ENCODE data around the gene FAM53B. TPM values are rescaled to one million over a fixed set of nuclear protein-coding genes. Genes with fewer than 3 reads are reported as not detected.
A peak's percentile ranks its signal among the peaks of the same experiment; 100 is the strongest.

The FAM53B gene
- total RNA-seq, 1 experiment from 2014 or later = 9.8 TPM

DNA sequence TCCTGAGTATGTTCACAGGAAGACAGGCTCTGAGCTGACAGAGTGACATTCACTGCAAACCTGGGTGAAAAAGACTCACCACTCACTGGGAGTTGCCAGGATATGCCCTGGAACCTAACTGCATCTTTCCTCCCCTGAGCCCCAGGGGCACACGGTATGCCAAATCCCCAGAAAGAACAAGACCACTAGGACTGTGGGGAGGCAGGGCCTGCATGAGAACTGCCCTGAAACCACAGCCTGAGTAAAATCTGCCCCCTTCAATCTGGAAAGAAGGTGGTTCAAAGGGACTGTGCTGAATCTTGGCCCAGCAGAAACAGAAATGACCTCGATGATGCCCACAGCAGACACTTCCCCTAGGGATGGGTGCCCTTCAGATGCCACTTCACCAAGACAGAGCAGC, 6.5 kb downstream of the FAM53B start:
- H2AFZ ChIP-seq = no peak overlapping the region
- peaks cover 21% of the 10 kb centered on the region; the same call in 1 of the 2 replicates for H3K4me1 ChIP-seq (replicated peaks; ENCODE audit: insufficient read depth)

DNA sequence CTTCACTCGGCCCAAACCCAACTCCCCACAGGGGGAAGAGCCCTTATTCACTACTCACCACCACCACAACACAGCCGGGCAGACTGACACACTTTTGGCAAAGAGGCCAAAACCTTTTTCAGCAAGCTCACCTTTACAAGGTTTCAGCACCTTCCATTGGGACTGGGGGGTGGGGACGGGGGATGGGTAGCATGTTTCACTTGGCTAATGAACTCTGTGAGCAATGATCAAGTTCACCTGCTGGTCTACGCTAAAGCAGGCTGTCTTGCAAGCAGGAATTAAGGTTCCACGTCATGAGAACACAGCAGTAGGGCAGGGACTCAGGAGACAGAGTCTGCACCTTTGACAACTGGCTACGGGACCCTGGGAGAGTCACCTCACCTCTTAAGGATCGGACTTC, 7.0 kb downstream of the FAM53B start:
- TF ChIP-seq, protein P1, sequence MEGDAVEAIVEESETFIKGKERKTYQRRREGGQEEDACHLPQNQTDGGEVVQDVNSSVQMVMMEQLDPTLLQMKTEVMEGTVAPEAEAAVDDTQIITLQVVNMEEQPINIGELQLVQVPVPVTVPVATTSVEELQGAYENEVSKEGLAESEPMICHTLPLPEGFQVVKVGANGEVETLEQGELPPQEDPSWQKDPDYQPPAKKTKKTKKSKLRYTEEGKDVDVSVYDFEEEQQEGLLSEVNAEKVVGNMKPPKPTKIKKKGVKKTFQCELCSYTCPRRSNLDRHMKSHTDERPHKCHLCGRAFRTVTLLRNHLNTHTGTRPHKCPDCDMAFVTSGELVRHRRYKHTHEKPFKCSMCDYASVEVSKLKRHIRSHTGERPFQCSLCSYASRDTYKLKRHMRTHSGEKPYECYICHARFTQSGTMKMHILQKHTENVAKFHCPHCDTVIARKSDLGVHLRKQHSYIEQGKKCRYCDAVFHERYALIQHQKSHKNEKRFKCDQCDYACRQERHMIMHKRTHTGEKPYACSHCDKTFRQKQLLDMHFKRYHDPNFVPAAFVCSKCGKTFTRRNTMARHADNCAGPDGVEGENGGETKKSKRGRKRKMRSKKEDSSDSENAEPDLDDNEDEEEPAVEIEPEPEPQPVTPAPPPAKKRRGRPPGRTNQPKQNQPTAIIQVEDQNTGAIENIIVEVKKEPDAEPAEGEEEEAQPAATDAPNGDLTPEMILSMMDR (conservative IDR thresholded peaks at IDR 0.05) = no peak
- no peak for TF ChIP-seq EZH2 (IDR thresholded peaks at IDR 0.05; ENCODE audit: low read depth)
- POLR2A ChIA-PET (ENCODE audit: unreplicated experiment) = no interaction called here
- H4K20me1 ChIP-seq (ENCODE audit: insufficient read depth) = peaks cover 5% of the 10 kb centered on the region
- DNase-seq = no peak
- H3K4me3 ChIP-seq = no peak overlapping the region
- CTCF ChIA-PET = interaction anchor here (0.6 kb wide), 1 partner anchor 203 kb away, joined by 4 read pairs; no protein-coding TSS in a partner anchor
- no peak overlapping the region for H3K4me2 ChIP-seq
- no peak overlapping the region for H2AFZ ChIP-seq
- no peaks in the 10 kb centered on the region for H3K9me2 ChIP-seq (ENCODE audit: insufficient read depth)
- H3K9me3 ChIP-seq (ENCODE audit: insufficient read depth, low read depth) = no peaks in the 10 kb centered on the region
- H3K27me3 ChIP-seq (ENCODE audit: insufficient read depth, low read depth) = no peaks in the 10 kb centered on the region
- BruUV-seq (replicated peaks) = no TSS peak
- no peaks in the 10 kb centered on the region for H3K36me3 ChIP-seq (ENCODE audit: low read depth)
- peaks cover 17% of the 10 kb centered on the region; the same call in 1 of the 2 replicates for H3K4me1 ChIP-seq (replicated peaks; ENCODE audit: insufficient read depth)
- H3K27ac ChIP-seq = no peak overlapping the region
- H3F3A ChIP-seq (ENCODE audit: insufficient read depth, low read depth) = no peaks in the 10 kb centered on the region
- intact Hi-C loops (cut with micrococcal nuclease; ENCODE audit: unreplicated experiment) = no loop called here
- H3K79me2 ChIP-seq (ENCODE audit: low read depth) = peaks cover 15% of the 10 kb centered on the region

More for the DNA sequence above, 6.5 kb downstream of the FAM53B start:
- ChIA-PET POLR2A (ENCODE audit: unreplicated experiment) (no interaction called here), CTCF (no interaction called here)
- no peak overlapping the region for H3K27ac ChIP-seq
- H3K4me2 ChIP-seq = no peak overlapping the region
- H3K9me2 ChIP-seq (ENCODE audit: insufficient read depth) = no peaks in the 10 kb centered on the region
- no peaks in the 10 kb centered on the region for H3F3A ChIP-seq (ENCODE audit: insufficient read depth, low read depth)
- TF ChIP-seq, protein P1 (conservative IDR thresholded peaks at IDR 0.05) = no peak
- TF ChIP-seq EZH2 (IDR thresholded peaks at IDR 0.05; ENCODE audit: low read depth) = no peak
- H3K36me3 ChIP-seq (ENCODE audit: low read depth) = no peaks in the 10 kb centered on the region
- H3K79me2 ChIP-seq (ENCODE audit: low read depth) = peaks cover 20% of the 10 kb centered on the region
- peaks cover 5% of the 10 kb centered on the region for H4K20me1 ChIP-seq (ENCODE audit: insufficient read depth)
- intact Hi-C loops (cut with micrococcal nuclease; ENCODE audit: unreplicated experiment) = no loop called here
- no peaks in the 10 kb centered on the region for H3K9me3 ChIP-seq (ENCODE audit: insufficient read depth, low read depth)
- H3K4me3 ChIP-seq = no peak overlapping the region
- no peak for DNase-seq
- no TSS peak for BruUV-seq (replicated peaks)
- H3K27me3 ChIP-seq (ENCODE audit: insufficient read depth, low read depth) = no peaks in the 10 kb centered on the region

DNA sequence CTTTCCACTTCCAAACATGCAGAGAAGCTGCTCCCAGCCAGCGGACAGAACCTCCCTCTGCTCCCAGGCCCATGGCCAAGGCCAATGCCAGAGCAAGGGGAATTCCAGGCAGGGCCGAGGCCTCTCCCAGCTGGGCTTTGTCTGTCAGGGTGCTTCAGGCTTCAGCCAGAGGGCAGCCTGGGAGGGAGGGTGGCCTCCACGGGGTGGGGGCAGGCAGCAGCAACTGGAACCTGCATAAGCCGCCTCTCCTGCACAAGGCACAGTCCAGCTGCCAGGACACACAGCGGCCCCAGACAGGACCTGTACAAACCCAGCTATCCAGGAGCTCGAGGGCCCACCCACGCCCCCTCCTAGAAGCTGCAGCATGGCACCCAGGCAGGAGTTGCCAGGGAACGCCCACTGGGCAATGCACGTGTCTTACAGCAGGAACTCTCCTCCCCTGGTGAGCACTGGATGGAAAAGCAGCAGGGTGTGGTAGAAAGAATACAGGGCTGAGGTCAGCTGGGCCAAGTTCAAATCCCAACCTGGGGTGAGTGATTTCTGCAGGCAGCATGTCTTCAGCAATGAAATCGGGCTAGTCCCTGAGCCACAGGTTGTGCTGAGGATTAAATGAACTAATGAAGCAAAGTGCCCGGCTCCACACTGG, 7.6 kb downstream of the FAM53B start:
- Histone ChIP-seq H3K36me3 (ENCODE audit: low read depth) (no peaks in the 10 kb centered on the region), H3F3A (ENCODE audit: insufficient read depth, low read depth) (no peaks in the 10 kb centered on the region), H3K4me2 (no peak overlapping the region), H3K27ac (no peak overlapping the region), H4K20me1 (ENCODE audit: insufficient read depth) (peaks cover 2% of the 10 kb centered on the region), H3K27me3 (ENCODE audit: insufficient read depth, low read depth) (no peaks in the 10 kb centered on the region), H3K4me1 (replicated peaks; ENCODE audit: insufficient read depth) (peaks cover 11% of the 10 kb centered on the region; the same call in 1 of the 2 replicates), H3K4me3 (no peak overlapping the region), H3K9me2 (ENCODE audit: insufficient read depth) (no peaks in the 10 kb centered on the region), H3K9me3 (ENCODE audit: insufficient read depth, low read depth) (no peaks in the 10 kb centered on the region), H3K79me2 (ENCODE audit: low read depth) (peaks cover 9% of the 10 kb centered on the region; the same call in 1 of the 2 replicates), H2AFZ (no peak overlapping the region)
- intact Hi-C loops (cut with micrococcal nuclease; ENCODE audit: unreplicated experiment) = no loop called here
- TF ChIP-seq, protein P1 (conservative IDR thresholded peaks at IDR 0.05) = no peak
- no peak for TF ChIP-seq EZH2 (IDR thresholded peaks at IDR 0.05; ENCODE audit: low read depth)
- DNase-seq = peak in 1 of 2 experiments; percentile 61
- BruUV-seq (replicated peaks) = no TSS peak
- ChIA-PET POLR2A (ENCODE audit: unreplicated experiment) (no interaction called here), CTCF (interaction anchor here (0.6 kb wide), 1 partner anchor 203 kb away, joined by 4 read pairs; no protein-coding TSS in a partner anchor)
